22Rv1 (cell line): ENCODE measurements around the gene CACNB2.

Source experiments
- ZFX ChIP-seq: fragments of 450-650 bp; IDR thresholded peaks from 2 replicates; pipeline ENCODE4 v1.6.1; 2017; ENCODE audit warnings: antibody characterized with exemption, borderline replicate concordance
- TF ChIP-seq, protein P1 (sequence below): fragments of 450-650 bp; IDR thresholded peaks from 2 replicates; pipeline ENCODE4 v1.5.1; 2017; ENCODE audit warnings: mild to moderate bottlenecking

DNA sequence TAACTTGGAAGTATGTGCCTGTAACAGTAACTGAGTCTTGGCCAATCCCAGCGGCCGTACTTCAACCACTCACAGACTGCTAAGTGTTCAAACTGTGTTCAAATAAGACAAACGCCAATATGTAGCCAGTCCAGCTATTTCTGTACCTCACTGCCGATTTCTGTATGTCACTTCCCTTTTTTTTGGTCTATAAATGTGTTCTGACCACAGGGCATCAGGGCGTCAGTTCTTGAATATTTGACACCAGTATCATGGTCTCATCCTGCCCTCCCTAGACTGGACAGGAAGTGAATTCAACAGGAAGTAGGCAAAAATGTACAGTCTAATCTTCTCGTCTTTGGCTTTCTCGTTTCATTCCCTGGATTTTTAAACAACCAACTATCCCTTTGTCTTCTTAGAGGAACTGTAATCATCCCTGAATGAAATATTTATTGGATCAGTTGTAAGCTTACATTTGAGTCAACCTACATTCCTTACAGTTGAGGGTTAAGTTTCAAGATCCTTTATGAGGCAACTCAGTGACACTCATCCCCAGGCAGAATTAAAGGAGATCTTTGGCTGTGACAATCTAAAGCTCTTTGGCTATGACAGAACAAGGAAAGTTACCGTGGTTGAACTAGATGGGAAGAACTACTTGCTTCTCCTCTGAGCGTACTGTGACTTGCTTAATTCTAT, 278.5 kb downstream of the CACNB2 start:
- TF ChIP-seq, protein P1, sequence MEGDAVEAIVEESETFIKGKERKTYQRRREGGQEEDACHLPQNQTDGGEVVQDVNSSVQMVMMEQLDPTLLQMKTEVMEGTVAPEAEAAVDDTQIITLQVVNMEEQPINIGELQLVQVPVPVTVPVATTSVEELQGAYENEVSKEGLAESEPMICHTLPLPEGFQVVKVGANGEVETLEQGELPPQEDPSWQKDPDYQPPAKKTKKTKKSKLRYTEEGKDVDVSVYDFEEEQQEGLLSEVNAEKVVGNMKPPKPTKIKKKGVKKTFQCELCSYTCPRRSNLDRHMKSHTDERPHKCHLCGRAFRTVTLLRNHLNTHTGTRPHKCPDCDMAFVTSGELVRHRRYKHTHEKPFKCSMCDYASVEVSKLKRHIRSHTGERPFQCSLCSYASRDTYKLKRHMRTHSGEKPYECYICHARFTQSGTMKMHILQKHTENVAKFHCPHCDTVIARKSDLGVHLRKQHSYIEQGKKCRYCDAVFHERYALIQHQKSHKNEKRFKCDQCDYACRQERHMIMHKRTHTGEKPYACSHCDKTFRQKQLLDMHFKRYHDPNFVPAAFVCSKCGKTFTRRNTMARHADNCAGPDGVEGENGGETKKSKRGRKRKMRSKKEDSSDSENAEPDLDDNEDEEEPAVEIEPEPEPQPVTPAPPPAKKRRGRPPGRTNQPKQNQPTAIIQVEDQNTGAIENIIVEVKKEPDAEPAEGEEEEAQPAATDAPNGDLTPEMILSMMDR: no peak
- TF ChIP-seq ZFX: no peak
